Measurements from ENCODE around the gene STK32C.

- no peak for TF ChIP-seq POLR2A (IDR thresholded peaks at IDR 0.05)
- TF ChIP-seq, protein P1, sequence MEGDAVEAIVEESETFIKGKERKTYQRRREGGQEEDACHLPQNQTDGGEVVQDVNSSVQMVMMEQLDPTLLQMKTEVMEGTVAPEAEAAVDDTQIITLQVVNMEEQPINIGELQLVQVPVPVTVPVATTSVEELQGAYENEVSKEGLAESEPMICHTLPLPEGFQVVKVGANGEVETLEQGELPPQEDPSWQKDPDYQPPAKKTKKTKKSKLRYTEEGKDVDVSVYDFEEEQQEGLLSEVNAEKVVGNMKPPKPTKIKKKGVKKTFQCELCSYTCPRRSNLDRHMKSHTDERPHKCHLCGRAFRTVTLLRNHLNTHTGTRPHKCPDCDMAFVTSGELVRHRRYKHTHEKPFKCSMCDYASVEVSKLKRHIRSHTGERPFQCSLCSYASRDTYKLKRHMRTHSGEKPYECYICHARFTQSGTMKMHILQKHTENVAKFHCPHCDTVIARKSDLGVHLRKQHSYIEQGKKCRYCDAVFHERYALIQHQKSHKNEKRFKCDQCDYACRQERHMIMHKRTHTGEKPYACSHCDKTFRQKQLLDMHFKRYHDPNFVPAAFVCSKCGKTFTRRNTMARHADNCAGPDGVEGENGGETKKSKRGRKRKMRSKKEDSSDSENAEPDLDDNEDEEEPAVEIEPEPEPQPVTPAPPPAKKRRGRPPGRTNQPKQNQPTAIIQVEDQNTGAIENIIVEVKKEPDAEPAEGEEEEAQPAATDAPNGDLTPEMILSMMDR (IDR thresholded peaks at IDR 0.05) = no peak
Observed at GRCh38 chr10:132313865-132314264, 6.1 kb upstream of the STK32C start.
